HG03354 (cell line): ENCODE measurements around the gene LDB1.

Experiments
- ATAC-seq: cut with Tn5 transposase; IDR thresholded peaks from one replicate; pipeline ENCODE4 v1.9.1; 2021; ENCODE audit warnings: mild to moderate bottlenecking; ENCODE audit not compliant: unreplicated experiment, poor library complexity, severe bottlenecking

The LDB1 gene

DNA sequence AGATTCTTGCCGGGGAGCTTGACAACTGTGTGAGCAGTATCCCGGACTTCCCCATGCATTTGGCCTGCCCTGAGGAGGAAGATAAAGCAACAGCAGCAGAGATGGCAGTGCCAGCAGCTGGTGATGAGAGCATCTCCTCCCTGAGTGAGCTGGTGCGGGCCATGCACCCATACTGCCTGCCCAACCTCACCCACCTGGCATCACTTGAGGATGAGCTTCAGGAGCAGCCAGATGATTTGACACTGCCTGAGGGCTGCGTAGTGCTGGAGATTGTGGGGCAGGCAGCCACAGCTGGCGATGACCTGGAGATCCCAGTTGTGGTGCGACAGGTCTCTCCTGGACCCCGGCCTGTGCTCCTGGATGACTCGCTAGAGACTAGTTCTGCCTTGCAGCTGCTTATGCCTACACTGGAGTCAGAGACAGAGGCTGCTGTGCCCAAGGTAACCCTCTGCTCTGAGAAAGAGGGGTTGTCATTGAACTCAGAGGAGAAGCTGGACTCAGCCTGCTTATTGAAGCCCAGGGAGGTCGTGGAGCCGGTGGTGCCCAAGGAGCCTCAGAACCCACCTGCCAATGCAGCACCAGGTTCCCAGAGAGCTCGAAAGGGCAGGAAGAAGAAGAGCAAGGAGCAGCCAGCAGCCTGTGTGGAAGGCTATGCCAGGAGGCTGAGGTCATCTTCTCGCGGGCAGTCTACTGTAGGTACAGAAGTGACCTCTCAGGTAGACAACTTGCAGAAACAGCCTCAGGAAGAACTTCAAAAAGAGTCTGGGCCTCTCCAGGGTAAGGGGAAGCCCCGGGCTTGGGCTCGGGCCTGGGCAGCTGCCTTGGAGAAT is 19.3 kb upstream of the LDB1 start:
- no peak for ATAC-seq

- ATAC-seq, result no peak
Measured at GRCh38 chr10:102135956-102136526, 15.9 kb upstream of the LDB1 start.

- no peak for ATAC-seq
Measured at GRCh38 chr10:102134416-102134815, 14.2 kb upstream of the LDB1 start.

DNA sequence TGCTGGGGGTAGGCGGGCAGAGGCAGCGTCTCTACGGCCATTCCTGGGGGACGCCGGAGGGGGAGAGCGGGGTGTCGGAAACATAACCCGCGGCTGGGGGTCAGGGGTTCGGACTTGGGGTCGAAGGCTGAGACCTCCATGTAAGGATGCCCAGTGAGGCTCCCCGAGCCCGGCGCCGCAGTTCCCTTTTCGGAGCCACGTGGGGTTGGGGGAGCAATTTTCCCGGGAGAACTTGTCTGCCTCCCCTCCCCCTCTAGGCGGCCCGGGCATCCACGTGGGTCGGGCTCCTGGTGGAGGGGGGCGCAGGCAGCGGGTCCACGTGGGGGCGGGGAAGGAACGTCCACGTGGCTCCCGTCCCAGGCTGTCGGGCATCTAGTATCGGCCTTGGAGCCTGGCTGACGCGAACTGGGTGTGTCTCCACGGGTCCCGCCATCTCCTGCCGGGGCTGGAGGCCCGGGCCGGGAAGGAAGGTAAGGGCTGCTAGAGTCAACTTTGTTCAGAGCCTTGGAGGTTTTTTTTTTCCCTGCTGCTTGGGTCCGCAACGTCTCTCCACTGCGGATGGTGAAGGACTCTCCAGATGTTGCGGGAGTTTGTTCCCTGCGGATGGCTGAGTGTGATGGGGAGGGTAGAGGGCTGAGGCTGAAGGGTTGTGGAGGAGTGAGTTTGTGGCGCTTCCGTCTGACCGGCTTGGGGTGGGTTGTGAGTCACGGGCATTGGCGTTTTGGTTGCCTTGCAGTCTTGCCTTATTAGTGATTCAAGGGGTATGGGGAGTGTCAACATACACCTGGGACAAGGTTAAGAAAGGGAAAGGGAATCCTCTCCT is 13.4 kb upstream of the LDB1 start:
- peak; percentile 25 for ATAC-seq

DNA sequence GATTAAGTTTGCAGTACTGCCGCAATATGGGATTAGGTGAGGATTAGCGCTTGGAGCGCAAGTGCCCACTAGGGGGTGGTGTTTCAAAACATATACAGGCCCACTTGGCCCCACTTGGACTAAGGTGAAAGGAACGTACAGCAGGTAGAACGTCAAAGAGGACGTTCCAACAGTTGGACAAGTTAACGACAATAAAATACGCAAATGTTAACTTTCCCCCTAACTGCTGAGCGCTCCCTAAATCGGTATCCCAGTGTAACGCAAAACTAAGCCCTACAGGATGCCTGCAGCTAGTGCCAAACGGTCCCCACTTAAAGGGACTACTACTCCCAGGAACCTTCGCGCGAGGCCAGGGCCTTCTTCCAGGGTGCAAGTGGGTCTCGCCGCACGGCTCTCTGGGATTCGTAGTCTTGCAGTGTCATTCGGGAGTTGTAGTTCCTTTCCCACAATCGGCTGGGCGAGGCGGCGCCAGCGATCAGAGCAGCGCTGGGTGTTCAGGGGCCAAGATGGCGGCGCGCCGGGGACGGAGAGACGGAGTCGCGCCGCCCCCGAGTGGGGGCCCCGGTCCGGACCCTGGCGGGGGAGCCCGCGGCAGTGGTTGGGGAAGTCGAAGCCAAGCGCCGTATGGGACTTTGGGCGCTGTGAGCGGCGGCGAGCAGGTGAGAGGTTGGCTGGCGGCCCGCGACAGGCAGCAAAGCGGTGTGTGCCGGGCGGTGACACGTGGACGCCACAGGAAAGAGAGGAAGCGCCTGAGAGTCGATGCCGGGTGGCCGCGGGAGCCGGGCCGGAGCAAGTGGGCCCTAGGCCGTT is 12.6 kb upstream of the LDB1 start, which contains the start of gene PPRC1:
TSS of gene PPRC1 (plus strand) at position 478 of the 810 bp plus-strand sequence. CDS start at position 507, 29 bp downstream.
- peak; percentile 94 for ATAC-seq

GRCh38 chr10:102132193-102132562 is 12.0 kb upstream of the LDB1 start:
- ATAC-seq, result no peak

DNA sequence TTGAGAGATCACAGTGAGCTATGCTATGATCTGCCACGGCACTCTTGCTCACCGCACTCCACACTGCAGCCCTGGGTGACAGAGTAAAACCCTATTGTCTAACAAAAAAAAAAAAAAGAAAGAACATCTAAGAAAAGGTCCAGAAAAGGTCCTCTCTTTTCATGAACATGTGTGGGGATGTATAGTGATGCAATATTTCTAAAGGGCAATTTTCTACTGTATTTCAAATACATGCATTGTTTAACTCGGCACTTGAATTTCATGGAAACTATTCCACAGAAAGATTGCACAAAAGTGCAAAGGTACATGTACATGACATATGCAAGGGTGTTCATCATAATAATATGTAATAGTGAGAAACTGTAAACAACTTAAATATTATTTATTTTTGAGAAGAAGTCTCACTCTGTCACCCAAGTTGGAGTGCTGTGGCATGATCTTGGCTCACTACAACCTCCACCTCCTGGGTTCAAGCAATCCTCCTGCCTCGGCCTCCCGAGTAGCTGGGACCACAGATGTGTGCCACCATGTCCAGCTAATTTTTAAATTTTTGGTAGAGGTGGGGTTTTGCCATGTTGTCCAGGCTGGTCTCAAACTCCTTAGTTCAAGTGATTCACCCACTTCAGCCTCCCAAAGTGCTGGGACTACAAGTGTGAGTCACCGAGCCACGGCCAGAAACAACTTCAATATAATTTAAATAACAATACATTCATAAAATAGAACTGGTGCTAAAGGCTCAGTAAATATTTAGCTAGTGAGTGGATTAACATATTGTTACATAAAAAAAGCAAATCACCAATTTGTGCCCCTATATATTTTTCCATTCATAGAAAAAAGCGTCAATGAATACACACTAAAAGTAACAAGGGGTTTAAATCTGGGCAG is 11.4 kb upstream of the LDB1 start:
- ATAC-seq, result no peak

DNA sequence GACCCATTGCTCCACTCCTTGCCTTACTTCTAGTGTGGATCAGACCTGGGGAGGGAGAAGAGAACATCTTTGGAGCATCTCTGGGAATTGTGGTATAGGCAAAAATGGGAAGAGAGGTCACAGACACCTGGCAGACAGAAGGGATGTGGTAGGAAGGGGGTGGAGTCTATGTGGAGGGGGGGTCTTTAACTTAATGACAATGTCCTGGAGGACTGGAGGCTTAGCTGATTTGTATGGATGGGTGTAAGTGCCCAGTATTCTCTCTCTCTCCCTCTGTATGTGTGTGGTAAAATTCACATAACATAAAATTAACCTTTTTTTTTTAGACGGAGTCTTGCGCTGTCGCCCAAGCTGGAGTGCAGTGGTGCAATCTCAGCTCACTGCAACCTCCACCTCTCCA is 3.1 kb upstream of the LDB1 start:
- no peak for ATAC-seq

DNA sequence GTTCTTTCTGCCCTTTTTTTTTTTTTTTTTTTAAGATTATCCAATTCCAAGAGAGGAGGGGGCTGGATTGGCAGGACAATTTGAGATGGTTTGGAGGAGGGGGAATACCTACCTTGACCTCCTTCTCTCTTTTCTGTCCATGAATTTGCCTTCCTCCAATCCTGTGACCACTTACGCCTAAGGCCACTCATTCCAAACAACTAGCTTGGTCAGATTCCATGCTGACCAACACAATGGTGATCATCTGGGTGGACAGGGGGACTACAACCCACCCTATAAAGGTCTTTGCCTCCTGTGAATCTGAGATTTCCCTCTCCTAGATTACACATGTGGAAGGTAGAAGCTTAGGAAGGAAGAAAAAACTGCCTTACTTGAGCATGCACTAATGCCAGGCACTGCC is 2.3 kb upstream of the LDB1 start:
- no peak for ATAC-seq

GRCh38 chr10:102121739-102122372 is 1.7 kb upstream of the LDB1 start:
- no peak for ATAC-seq

- no peak for ATAC-seq
Measured at GRCh38 chr10:102120991-102121738, 997 bp upstream of the LDB1 start.

- peak; percentile 1 for ATAC-seq
Measured at GRCh38 chr10:102119417-102120141, 589 bp downstream of the LDB1 start.

GRCh38 chr10:102118867-102119266 is 1.3 kb downstream of the LDB1 start:
- no peak for ATAC-seq

- ATAC-seq, result no peak
Measured at GRCh38 chr10:102117391-102118159, 2.6 kb downstream of the LDB1 start.

DNA sequence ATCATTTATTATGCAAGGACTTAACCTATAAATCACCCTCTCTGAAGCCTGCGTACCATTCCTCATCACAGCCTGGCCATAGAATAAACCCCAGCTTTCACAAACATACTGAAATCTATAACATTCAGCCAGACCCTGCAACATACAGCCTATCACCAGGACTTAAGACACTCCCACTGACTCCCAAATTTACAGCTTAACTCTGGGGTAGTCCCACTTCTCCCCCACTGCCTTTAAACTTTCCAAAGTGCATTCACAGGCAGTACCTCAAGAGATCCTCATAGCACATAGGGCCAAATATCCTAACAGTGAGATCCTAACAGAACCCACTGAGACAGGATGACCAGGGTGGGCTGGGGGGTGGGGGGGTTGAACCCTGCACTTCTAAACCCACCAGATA is 3.5 kb downstream of the LDB1 start:
- ATAC-seq, result no peak

- ATAC-seq, result no peak
Measured at GRCh38 chr10:102115775-102116174, 4.4 kb downstream of the LDB1 start.
